Fibroblast of the aortic adventitia (primary cell): ENCODE measurements around the gene SH3PXD2A. TPM values are rescaled to one million over a fixed set of nuclear protein-coding genes. Genes with fewer than 3 reads are reported as not detected.

ENCODE experiments used
- DNase-seq: peaks from one replicate; pipeline ENCODE4 v3.0.0-alpha.2; 2010; ENCODE audit warnings: low read depth
- H3K4me3 ChIP-seq: 2 replicates; pipeline ENCODE4 v1.5.1; 2011; ENCODE audit warnings: low read depth, mild to moderate bottlenecking, control low read depth, low read length, moderate library complexity
- CTCF ChIP-seq: IDR thresholded peaks from 2 replicates; pipeline ENCODE4 v1.5.1; 2011; ENCODE audit warnings: mild to moderate bottlenecking, low read length, control low read depth, inconsistent platforms; ENCODE audit not compliant: insufficient read depth
- total RNA-seq: library from RNA; depleted of rRNA; stranded (reverse); fragments of >200 nt; gene quantifications from 2 replicates; pipeline ENCODE4 v1.2.3, GENCODE V29; 2012; ENCODE audit warnings: low replicate concordance

Gene SH3PXD2A
- total RNA-seq, 1 donor, result 20.4 TPM

GRCh38 chr10:103836273-103836672, 19.1 kb downstream of the SH3PXD2A start:
- no peak for DNase-seq
- TF ChIP-seq CTCF, result no peak
- no peak overlapping the region for H3K4me3 ChIP-seq

- H3K4me3 ChIP-seq, result no peak overlapping the region
- no peak for TF ChIP-seq CTCF
- peak; percentile 95 for DNase-seq
Measured at GRCh38 chr10:103835096-103836050, 20.0 kb downstream of the SH3PXD2A start.

GRCh38 chr10:103834436-103835095, 20.8 kb downstream of the SH3PXD2A start:
- DNase-seq, result no peak
- H3K4me3 ChIP-seq, result no peak overlapping the region
- TF ChIP-seq CTCF, result no peak

GRCh38 chr10:103833731-103834365, 21.5 kb downstream of the SH3PXD2A start:
- no peak for TF ChIP-seq CTCF
- peak; percentile 45 for DNase-seq
- H3K4me3 ChIP-seq, result no peak overlapping the region

- TF ChIP-seq CTCF, result no peak
- DNase-seq, result no peak
- H3K4me3 ChIP-seq, result no peak overlapping the region
Measured at GRCh38 chr10:103832806-103833205, 22.6 kb downstream of the SH3PXD2A start.

- H3K4me3 ChIP-seq, result no peak overlapping the region
- TF ChIP-seq CTCF, result no peak
- peak; percentile 82 for DNase-seq
Measured at GRCh38 chr10:103829838-103830465, 25.4 kb downstream of the SH3PXD2A start.
